ENCODE data around the gene AZU1. TPM values are rescaled to one million over a fixed set of nuclear protein-coding genes. Genes with fewer than 3 reads are reported as not detected.

The AZU1 gene
- total and polyA plus RNA-seq, 2 donors = 5.7 to 6.1 TPM

DNA sequence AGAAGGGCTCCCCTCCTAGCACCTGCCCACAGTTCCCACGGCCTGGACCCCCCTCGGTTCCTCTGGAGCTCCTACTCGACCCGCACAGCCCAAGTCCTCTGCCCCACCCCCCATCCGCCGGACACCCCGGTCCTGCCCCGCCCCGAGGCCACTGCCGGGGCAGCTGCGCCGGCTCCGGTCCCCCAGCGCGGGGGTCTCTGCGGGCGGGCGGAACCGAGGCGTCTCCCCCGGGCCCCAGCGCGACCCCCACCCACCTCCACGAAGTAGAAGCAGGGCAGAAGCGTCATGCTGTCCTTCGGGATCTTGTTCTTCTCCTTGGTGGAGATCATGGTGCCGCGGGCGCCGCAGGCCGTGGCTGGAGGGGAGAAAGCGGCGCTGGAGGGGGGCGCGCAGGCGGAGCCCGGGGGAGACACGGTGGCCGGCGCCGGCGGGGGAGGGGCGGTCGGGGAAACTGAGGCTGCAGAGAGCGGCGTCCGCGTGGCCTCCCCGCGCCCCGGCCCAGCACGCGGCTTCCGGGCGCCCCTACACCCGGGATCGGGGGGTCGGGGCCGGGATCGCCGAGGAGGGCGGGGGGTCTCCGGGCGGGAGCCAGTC is 6.3 kb upstream of the AZU1 start:
- WGBS = 3% methylated on average over 64 of the region's 64 CpGs
- H3K9me3 ChIP-seq (ENCODE audit: control insufficient read depth in 2 of 2, insufficient read depth in 1 of 2, low read length in 1 of 2) = no peaks in the 10 kb centered on the region
- no peak for DNase-seq (ENCODE audit: low read depth in 6 of 9, low spot score in 9 of 9)
- H3K36me3 ChIP-seq (ENCODE audit: control insufficient read depth in 2 of 2, insufficient read depth in 2 of 2, low read length in 1 of 2) = no peaks in the 10 kb centered on the region
- no peaks in the 10 kb centered on the region for H3K4me1 ChIP-seq (ENCODE audit: control insufficient read depth in 2 of 2, insufficient read depth in 2 of 2, low read length in 2 of 2)
- peaks cover 28 to 65% of the 10 kb centered on the region in 2 donors for H3K27me3 ChIP-seq (ENCODE audit: control insufficient read depth in 2 of 2, insufficient read depth in 1 of 2, low read length in 1 of 2)
- no peak overlapping the region for H3K27ac ChIP-seq (ENCODE audit: low read depth in 1 of 2, low read length in 1 of 2)
- no peak overlapping the region for H3K4me3 ChIP-seq (ENCODE audit: low read length in 2 of 2)

DNA sequence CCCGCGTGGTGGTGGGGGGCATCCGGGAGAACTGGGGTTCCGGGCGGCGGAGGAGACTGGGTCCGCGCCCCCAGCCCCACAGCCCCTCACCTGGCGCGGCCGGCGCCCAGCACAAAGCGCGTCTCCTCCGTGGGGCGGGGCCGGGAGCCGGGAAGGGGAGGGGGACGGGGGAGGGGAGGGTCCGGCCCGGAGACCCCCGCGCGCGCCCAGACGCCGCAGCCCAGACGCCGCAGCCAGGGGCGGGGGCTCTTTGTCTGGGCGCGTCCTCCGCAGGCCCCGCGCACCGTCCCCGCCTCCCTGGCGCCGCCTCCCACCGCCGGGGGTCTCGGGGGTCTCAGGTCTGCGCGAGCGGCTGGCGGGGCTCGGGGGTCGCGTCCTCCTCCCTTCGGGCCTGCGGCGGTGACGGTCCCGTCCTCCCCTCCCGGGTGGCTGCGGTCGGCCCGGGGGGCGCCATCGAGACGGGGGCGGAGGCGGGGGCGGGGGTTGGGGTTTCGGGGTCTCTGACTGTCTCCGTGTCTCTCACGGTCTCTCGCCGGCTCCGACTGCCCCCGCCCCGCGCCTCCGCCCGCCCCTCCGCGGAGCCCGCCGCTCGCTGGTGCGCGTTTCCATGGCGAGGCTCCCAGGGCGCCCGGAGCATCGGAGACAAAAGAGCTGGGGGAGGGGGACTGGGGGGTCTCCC is 5.7 kb upstream of the AZU1 start, which contains the start of gene PLPPR3:
Gene PLPPR3 (minus strand): TSS at position 131 of the 679 bp plus-strand sequence. CDS start 396 bp downstream, outside the sequence.
- Histone ChIP-seq H3K36me3 (ENCODE audit: control insufficient read depth in 2 of 2, insufficient read depth in 2 of 2, low read length in 1 of 2) (no peaks in the 10 kb centered on the region), H3K27me3 (ENCODE audit: control insufficient read depth in 2 of 2, insufficient read depth in 1 of 2, low read length in 1 of 2) (peaks cover 28 to 66% of the 10 kb centered on the region in 2 donors), H3K4me3 (ENCODE audit: low read length in 2 of 2) (peak within 1 kb of the TSS in 1 of 2 donors; percentile 25), H3K9me3 (ENCODE audit: control insufficient read depth in 2 of 2, insufficient read depth in 1 of 2, low read length in 1 of 2) (no peaks in the 10 kb centered on the region), H3K4me1 (ENCODE audit: control insufficient read depth in 2 of 2, insufficient read depth in 2 of 2, low read length in 2 of 2) (no peaks in the 10 kb centered on the region), H3K27ac (ENCODE audit: low read depth in 1 of 2, low read length in 1 of 2) (no peak within 1 kb of the TSS)
- no peak for DNase-seq (ENCODE audit: low read depth in 6 of 9, low spot score in 9 of 9)
- WGBS = 3% methylated on average over 86 of the region's 86 CpGs

DNA sequence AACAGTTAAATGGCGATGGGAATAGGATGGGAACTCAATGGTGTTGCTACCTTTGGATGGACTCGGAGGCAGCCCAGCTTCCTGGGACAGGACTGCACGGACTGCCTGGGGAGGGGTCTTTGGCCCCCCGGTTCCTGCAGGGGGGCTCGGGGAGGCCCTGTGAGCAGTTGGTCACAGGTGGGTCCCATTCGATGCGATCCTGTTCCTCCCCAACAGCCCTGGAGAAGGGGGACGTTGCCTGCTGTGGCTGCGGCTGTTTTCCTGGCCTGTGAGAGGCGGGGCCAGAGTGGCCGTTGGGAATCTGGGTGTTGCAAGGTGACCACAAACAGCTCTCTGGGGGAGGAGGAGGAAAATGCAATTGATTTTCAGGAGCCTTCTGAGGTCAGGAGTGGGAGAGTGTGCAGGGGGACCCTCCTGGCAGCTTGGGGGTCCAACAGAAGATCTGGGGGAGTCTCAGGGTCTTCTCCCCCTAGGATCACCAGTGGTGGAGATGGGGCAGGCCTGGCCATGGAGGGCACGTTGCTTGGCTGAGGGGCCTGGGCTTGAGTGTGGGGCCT is 4.0 kb upstream of the AZU1 start:
- Histone ChIP-seq H3K9me3 (ENCODE audit: control insufficient read depth in 2 of 2, insufficient read depth in 1 of 2, low read length in 1 of 2) (no peaks in the 10 kb centered on the region), H3K27me3 (ENCODE audit: control insufficient read depth in 2 of 2, insufficient read depth in 1 of 2, low read length in 1 of 2) (peaks cover 28 to 77% of the 10 kb centered on the region in 2 donors), H3K27ac (ENCODE audit: low read depth in 1 of 2, low read length in 1 of 2) (no peak overlapping the region), H3K4me3 (ENCODE audit: low read length in 2 of 2) (no peak overlapping the region), H3K4me1 (ENCODE audit: control insufficient read depth in 2 of 2, insufficient read depth in 2 of 2, low read length in 2 of 2) (no peaks in the 10 kb centered on the region), H3K36me3 (ENCODE audit: control insufficient read depth in 2 of 2, insufficient read depth in 2 of 2, low read length in 1 of 2) (no peaks in the 10 kb centered on the region)
- DNase-seq (ENCODE audit: low read depth in 6 of 9, low spot score in 9 of 9) = no peak
- WGBS = 72% methylated on average over 12 of the region's 12 CpGs

DNA sequence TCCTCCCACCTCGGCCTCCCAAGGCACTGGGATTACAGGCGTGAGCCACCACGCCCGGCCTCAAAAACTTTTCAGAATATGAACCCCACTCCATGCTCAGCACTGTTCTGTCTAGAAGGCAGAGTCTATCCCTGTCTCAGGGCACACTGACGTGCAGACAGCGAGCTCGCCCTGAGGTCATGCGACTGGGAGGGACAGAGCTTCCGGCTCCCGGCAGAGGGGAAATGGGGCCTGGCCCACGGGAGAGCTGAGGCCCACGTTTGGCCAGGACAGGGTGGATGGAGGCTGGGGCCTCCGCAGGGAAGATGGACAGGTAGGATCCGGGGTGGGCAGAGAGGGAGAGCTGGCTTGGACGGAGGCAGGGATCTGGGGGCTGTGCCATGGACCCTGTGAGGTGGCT is 2.8 kb upstream of the AZU1 start:
- DNase-seq (ENCODE audit: low read depth in 6 of 9, low spot score in 9 of 9) = no peak
- Histone ChIP-seq H3K4me3 (ENCODE audit: low read length in 2 of 2) (no peak overlapping the region), H3K9me3 (ENCODE audit: control insufficient read depth in 2 of 2, insufficient read depth in 1 of 2, low read length in 1 of 2) (no peaks in the 10 kb centered on the region), H3K36me3 (ENCODE audit: control insufficient read depth in 2 of 2, insufficient read depth in 2 of 2, low read length in 1 of 2) (no peaks in the 10 kb centered on the region), H3K27me3 (ENCODE audit: control insufficient read depth in 2 of 2, insufficient read depth in 1 of 2, low read length in 1 of 2) (peaks cover 28 to 79% of the 10 kb centered on the region in 2 donors), H3K27ac (ENCODE audit: low read depth in 1 of 2, low read length in 1 of 2) (no peak overlapping the region), H3K4me1 (ENCODE audit: control insufficient read depth in 2 of 2, insufficient read depth in 2 of 2, low read length in 2 of 2) (no peaks in the 10 kb centered on the region)
- WGBS = 79% methylated on average over 15 of the region's 15 CpGs

DNA sequence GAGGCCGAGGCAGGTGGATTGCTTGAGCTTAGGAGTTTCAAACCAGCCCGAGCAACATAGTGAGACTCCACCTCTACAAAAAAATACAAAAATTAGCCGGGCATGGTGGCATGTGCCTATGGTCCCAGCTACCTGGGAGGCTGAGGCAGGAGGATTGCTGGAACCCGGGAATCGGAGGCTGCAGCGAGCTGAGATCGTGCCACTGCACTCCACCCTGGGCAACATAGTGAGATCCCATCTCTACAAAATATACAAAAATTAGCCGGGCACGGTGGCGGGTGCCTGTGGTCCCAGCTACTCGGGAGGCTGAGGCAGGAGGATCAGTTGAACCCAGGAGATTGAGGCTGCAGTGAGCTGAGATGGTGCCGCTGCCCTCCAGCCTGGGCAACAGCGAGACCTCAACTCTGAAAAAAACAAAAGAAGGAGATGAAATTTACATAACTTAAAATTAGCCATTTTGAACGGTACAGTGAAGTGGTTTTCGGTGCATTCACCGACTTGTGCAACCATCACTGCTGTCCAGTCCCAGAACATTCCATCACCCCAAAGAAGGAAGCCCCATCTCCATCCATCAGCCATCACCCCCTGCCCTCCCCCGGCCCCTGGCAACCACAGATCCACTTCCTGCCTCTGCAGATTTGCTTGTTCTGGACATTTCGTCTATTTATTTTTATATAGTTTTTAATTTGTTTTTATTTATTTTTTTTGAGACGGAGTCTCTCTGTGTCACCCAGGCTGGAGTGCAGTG is 1.6 kb upstream of the AZU1 start:
- H3K27ac ChIP-seq (ENCODE audit: low read depth in 1 of 2, low read length in 1 of 2) = no peak overlapping the region
- H3K27me3 ChIP-seq (ENCODE audit: control insufficient read depth in 2 of 2, insufficient read depth in 1 of 2, low read length in 1 of 2) = peaks cover 24 to 74% of the 10 kb centered on the region in 2 donors
- WGBS = 84% methylated on average over 19 of the region's 19 CpGs
- H3K4me1 ChIP-seq (ENCODE audit: control insufficient read depth in 2 of 2, insufficient read depth in 2 of 2, low read length in 2 of 2) = no peaks in the 10 kb centered on the region
- no peaks in the 10 kb centered on the region for H3K9me3 ChIP-seq (ENCODE audit: control insufficient read depth in 2 of 2, insufficient read depth in 1 of 2, low read length in 1 of 2)
- no peak overlapping the region for H3K4me3 ChIP-seq (ENCODE audit: low read length in 2 of 2)
- no peaks in the 10 kb centered on the region for H3K36me3 ChIP-seq (ENCODE audit: control insufficient read depth in 2 of 2, insufficient read depth in 2 of 2, low read length in 1 of 2)
- no peak for DNase-seq (ENCODE audit: low read depth in 6 of 9, low spot score in 9 of 9)

DNA sequence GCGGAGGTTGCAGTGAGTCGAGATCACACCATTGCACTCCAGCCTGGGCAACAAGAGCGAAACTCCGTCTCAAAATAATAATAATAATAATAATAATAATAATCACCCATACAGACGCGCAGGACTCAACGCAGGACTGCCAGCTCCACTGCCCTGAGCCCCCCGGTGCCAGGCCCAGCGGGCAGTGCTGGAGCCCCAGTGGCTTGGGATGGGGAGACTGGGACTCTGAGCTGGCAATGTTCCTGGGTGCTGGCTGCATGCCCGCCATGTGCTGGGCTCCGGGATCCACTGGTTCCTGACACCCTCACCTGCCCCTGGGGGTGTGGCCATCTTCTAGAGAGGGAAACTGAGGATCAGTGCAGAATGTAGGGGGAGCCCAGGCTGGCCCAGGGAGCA is 325 bp upstream of the AZU1 start:
- peaks cover 15 to 70% of the 10 kb centered on the region in 2 donors for H3K27me3 ChIP-seq (ENCODE audit: control insufficient read depth in 2 of 2, insufficient read depth in 1 of 2, low read length in 1 of 2)
- no peak for DNase-seq (ENCODE audit: low read depth in 6 of 9, low spot score in 9 of 9)
- no peaks in the 10 kb centered on the region for H3K9me3 ChIP-seq (ENCODE audit: control insufficient read depth in 2 of 2, insufficient read depth in 1 of 2, low read length in 1 of 2)
- no peak overlapping the region for H3K27ac ChIP-seq (ENCODE audit: low read depth in 1 of 2, low read length in 1 of 2)
- H3K36me3 ChIP-seq (ENCODE audit: control insufficient read depth in 2 of 2, insufficient read depth in 2 of 2, low read length in 1 of 2) = no peaks in the 10 kb centered on the region
- WGBS = 97% methylated on average over 11 of the region's 11 CpGs
- H3K4me3 ChIP-seq (ENCODE audit: low read length in 2 of 2) = no peak overlapping the region
- no peaks in the 10 kb centered on the region for H3K4me1 ChIP-seq (ENCODE audit: control insufficient read depth in 2 of 2, insufficient read depth in 2 of 2, low read length in 2 of 2)

DNA sequence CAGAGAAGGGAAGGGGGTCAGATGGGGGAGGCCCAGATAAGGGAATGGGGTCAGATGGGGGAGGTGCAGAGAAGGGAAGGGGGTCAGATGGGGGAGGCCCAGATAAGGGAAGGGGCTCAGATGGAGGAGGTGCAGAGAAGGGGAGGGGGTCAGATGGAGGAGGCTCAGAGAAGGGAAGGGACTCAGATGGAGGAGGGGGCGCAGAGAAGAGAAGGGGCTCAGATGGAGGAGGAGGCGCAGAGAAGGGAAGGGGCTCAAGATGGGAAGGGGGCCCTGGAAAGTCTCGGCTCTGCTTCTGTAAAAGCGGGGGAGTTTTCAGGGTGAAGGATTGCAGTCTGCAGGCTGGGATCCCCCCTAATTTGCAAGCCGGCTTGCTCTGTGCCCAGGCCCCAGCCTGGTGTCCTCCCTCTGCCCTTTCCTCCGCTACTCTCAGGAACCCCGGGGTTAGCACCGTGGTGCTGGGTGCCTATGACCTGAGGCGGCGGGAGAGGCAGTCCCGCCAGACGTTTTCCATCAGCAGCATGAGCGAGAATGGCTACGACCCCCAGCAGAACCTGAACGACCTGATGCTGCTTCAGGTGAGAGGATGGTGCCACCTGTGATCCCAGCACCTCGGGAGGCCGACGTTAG is 1.6 kb downstream of the AZU1 start:
- no peak overlapping the region for H3K4me3 ChIP-seq (ENCODE audit: low read length in 2 of 2)
- no peaks in the 10 kb centered on the region for H3K36me3 ChIP-seq (ENCODE audit: control insufficient read depth in 2 of 2, insufficient read depth in 2 of 2, low read length in 1 of 2)
- WGBS = 84% methylated on average over 18 of the region's 18 CpGs
- peaks cover 1 to 55% of the 10 kb centered on the region in 2 donors for H3K27me3 ChIP-seq (ENCODE audit: control insufficient read depth in 2 of 2, insufficient read depth in 1 of 2, low read length in 1 of 2)
- no peak for DNase-seq (ENCODE audit: low read depth in 6 of 9, low spot score in 9 of 9)
- H3K27ac ChIP-seq (ENCODE audit: low read depth in 1 of 2, low read length in 1 of 2) = no peak overlapping the region
- no peaks in the 10 kb centered on the region for H3K4me1 ChIP-seq (ENCODE audit: control insufficient read depth in 2 of 2, insufficient read depth in 2 of 2, low read length in 2 of 2)
- no peaks in the 10 kb centered on the region for H3K9me3 ChIP-seq (ENCODE audit: control insufficient read depth in 2 of 2, insufficient read depth in 1 of 2, low read length in 1 of 2)

DNA sequence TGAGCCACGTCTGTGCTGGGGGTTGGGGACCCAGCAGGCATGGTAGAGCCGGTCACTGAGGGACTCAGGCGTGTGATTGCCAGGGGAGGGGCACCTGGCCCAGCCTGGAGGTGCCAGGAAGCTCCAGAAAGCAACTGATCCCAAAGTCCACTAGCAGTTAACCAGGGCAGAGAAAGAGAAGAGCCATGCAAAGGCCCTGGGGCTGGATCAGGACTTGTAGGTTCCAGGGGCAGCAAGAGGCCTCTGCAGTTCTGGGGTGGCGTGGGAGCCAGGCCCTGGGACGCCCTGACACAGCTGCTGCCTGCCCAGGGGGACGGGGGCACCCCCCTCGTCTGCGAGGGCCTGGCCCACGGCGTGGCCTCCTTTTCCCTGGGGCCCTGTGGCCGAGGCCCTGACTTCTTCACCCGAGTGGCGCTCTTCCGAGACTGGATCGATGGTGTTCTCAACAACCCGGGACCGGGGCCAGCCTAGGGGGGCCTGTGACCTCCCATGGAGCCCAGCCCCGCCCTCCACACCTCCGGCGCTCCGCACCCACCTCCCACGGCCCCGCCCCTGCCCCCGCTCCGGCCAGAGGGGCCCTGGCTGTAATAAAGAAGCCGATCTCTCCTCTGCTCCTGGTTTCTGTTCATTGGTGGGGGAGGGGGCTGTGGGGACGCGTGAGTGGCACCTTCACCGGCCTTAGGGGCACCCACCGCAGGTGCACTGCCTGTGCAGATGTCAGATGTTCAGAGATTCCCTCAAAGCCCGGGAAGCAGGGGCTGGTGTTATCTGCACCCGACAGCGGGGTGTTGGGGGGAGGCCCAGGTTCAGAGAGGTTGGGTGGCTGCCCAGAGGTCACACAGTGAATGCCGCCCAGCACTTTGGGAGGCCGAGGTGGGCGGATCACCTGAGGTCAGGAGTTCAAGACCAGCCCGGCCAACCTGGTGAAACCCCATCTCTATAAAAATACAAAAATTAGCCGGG is 4.1 kb downstream of the AZU1 start:
- no peaks in the 10 kb centered on the region for H3K4me1 ChIP-seq (ENCODE audit: control insufficient read depth in 2 of 2, insufficient read depth in 2 of 2, low read length in 2 of 2)
- DNase-seq (ENCODE audit: low read depth in 6 of 9, low spot score in 9 of 9) = no peak
- no peaks in the 10 kb centered on the region for H3K36me3 ChIP-seq (ENCODE audit: control insufficient read depth in 2 of 2, insufficient read depth in 2 of 2, low read length in 1 of 2)
- peaks cover 2 to 54% of the 10 kb centered on the region in 2 donors for H3K27me3 ChIP-seq (ENCODE audit: control insufficient read depth in 2 of 2, insufficient read depth in 1 of 2, low read length in 1 of 2)
- WGBS = 82% methylated on average over 38 of the region's 38 CpGs
- H3K4me3 ChIP-seq (ENCODE audit: low read length in 2 of 2) = no peak overlapping the region
- H3K27ac ChIP-seq (ENCODE audit: low read depth in 1 of 2, low read length in 1 of 2) = no peak overlapping the region
- H3K9me3 ChIP-seq (ENCODE audit: control insufficient read depth in 2 of 2, insufficient read depth in 1 of 2, low read length in 1 of 2) = no peaks in the 10 kb centered on the region
